AG04449 (cell line): Measurements from ENCODE around the gene SLC17A3.

Experiments
- CTCF ChIA-PET: fragments of 350-600 bp; formaldehyde crosslinking; extraction: SDS; loops from one replicate; lab custom pipeline; 2021; ENCODE audit warnings: antibody characterized with exemption; lab: Yijun Ruan, JAX
- POLR2A ChIA-PET: fragments of 400-600, 350-600 bp; formaldehyde crosslinking; extraction: SDS; loops from one replicate; lab custom pipeline; 2020; ENCODE audit warnings: antibody characterized with exemption, inconsistent platforms; lab: Yijun Ruan, JAX
- DNase-seq: peaks from one replicate; pipeline ENCODE4 v3.0.0-alpha.2; 2010; ENCODE audit warnings: low read depth, low spot score
- H3K4me3 ChIP-seq: 2 replicates; pipeline ENCODE4 v1.5.1; 2011; ENCODE audit warnings: low read depth, mild to moderate bottlenecking, control low read depth, low read length
- TF ChIP-seq, protein P1 (sequence below): IDR thresholded peaks from one replicate; pipeline ENCODE4 v1.5.1; 2011; ENCODE audit warnings: mild to moderate bottlenecking, moderate library complexity, low read length, control low read depth, inconsistent platforms; ENCODE audit not compliant: insufficient read depth; ENCODE audit errors: missing control alignments

SLC17A3 gene

DNA sequence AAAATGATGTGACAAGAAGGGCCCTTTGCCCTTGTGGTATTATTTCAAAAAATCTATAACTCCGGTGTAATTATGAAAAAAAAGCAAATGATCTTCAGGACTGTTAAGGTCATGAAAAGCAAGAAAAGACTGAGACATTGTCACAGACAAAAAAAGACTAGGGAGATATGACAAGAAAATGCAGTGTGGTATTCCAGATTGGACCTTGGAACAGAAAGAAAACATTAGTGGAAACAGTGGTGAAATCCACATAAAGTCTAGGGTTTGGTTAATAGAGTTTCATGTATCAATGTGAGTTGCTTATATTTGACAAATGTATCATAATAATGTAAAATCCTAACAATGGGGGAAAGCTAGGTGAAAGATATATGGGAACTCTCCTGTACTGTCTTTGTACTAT, 26.8 kb upstream of the SLC17A3 start:
- ChIA-PET CTCF (no interaction called here), POLR2A (no interaction called here)
- H3K4me3 ChIP-seq, result no peak overlapping the region
- TF ChIP-seq, protein P1, sequence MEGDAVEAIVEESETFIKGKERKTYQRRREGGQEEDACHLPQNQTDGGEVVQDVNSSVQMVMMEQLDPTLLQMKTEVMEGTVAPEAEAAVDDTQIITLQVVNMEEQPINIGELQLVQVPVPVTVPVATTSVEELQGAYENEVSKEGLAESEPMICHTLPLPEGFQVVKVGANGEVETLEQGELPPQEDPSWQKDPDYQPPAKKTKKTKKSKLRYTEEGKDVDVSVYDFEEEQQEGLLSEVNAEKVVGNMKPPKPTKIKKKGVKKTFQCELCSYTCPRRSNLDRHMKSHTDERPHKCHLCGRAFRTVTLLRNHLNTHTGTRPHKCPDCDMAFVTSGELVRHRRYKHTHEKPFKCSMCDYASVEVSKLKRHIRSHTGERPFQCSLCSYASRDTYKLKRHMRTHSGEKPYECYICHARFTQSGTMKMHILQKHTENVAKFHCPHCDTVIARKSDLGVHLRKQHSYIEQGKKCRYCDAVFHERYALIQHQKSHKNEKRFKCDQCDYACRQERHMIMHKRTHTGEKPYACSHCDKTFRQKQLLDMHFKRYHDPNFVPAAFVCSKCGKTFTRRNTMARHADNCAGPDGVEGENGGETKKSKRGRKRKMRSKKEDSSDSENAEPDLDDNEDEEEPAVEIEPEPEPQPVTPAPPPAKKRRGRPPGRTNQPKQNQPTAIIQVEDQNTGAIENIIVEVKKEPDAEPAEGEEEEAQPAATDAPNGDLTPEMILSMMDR, result no peak
- no peak for DNase-seq

DNA sequence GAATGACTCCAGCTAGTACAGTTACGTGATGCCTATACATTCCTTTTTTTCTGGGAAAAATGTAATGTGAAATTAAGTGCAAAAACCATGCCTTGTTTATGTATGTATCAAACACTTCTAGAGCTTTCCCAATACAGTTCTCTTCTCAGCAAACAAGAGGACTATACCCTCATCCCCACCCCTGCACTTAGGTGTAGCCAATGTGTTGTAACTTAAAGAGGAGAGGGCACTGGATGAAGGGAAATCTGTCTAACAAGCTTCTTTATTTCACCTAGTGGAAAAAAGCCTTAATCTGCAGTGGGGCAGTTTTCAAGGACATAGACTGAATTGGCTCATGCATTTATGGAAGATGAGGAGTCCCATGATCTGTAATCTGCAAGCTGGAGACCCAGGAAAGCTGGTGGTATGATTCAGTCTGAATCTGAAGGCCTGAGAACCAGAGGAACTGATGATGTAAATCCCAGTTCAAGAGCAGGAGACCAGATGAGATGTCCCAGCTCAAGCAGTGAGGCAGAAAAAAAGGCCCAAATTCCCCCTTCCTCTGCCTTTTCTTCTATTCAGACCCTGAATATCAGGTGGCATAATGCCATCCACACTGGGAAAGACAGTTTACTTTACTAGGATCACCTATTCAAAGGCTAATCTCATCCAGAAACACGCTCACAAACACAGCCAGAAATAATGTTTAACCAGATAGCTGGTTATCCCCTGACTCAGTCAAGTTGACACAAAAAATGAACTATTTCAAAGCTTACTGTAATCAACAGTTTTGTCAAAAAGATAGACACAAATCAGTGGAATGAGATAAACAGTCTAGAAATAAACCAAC, 25.8 kb upstream of the SLC17A3 start:
- POLR2A ChIA-PET, result no interaction called here
- TF ChIP-seq, protein P1, result no peak
- CTCF ChIA-PET, result interaction anchor here (0.6 to 1.0 kb wide), 2 partner anchors 38 to 105 kb away, joined by 3 to 4 read pairs; no protein-coding TSS in a partner anchor
- H3K4me3 ChIP-seq, result no peak overlapping the region
- no peak for DNase-seq

DNA sequence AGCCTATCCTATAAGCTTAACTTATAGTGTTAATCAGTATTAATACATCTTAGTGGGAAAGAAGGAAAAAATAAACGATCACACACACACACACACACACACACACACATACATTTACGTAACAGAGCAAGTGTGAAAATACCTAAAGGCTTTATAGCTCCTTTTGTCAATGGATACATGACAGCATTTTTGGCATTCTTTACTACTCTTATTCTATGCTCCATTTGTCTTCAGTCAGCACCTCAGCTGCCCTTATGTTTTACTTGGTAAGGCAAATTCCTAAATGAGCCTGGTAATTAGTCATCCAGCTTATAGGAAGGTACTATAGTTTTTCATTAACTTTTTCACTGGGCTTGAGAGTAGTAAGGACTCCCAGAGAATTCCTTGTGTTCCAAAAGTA, 25.1 kb upstream of the SLC17A3 start:
- POLR2A ChIA-PET, result no interaction called here
- CTCF ChIA-PET, result interaction anchor here (0.6 kb wide), 1 partner anchor 37 kb away, joined by 4 read pairs; no protein-coding TSS in a partner anchor
- H3K4me3 ChIP-seq, result no peak overlapping the region
- TF ChIP-seq, protein P1, result no peak
- no peak for DNase-seq

DNA sequence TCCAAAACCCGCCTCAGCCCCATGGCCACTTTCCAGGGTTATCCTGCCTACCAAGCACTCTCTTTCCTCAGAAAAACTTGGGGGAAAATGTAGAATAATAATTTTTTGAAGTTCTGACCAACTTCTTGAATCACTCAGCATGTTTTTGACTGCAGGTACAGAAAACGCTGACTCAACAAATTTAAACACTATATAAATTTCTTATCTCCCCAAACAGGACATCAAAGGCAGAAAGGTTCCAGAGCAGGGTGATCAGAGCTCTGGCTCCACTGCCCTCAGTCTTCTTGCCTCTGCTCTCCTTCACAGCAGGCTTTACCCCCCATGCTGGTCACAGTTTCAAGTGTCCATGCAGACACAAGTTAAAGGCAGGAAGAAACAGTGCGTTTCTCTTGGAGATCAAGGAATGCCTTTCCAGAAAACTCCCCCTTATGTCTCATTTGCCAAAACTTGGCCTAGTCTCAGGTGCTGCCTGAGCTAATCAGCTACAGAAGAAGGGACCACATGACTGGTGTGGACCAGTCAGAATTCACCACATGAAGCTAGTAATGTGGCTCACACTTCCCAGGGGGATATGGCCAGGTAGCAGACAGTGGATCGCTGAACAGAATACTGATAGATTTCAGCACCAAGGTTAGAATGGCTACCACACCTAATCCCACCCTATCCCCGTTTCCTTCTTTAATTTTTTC, 24.4 kb upstream of the SLC17A3 start:
- no peak overlapping the region for H3K4me3 ChIP-seq
- CTCF ChIA-PET, result no interaction called here
- TF ChIP-seq, protein P1, result no peak
- DNase-seq, result no peak
- POLR2A ChIA-PET, result no interaction called here

DNA sequence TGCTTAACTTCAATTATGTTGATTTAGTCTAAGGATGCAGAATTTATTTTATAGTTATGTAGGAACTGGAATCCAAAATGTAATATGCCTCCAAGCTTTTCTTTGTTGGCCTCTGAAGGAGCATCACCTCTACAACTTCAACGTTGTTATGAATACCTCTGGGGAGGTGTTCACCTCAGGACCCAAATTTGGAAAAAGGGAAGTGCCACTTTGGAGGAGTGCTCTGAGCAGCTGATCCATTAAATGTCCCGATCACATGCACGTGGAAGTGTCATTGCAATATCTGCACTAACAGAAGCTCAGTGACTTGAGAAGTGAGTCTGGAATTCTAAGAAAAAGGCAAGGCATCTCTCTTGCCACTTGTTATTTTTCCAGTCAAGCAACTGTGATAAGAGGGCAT, 22.2 kb upstream of the SLC17A3 start:
- ChIA-PET POLR2A (no interaction called here), CTCF (no interaction called here)
- TF ChIP-seq, protein P1, result no peak
- DNase-seq, result no peak
- no peak overlapping the region for H3K4me3 ChIP-seq

DNA sequence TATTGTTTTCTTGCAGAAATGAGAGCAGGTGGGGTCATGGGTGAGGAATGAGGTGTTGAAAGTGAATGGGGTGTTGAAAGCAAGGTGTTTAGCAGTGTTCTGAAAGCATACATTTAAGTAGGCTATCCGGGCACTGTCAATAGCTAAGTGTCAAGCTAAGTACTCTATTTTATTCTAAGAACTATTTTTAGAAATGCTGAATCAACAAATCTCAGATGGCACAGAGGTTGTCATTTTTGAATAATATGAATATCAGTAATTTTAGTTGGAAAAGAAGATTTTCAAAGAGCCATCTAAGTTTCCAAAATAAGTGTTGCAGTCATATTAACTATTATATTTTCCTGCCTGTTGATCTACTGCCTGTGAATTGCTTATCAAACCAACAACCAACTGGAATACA, 21.7 kb upstream of the SLC17A3 start:
- ChIA-PET POLR2A (no interaction called here), CTCF (no interaction called here)
- DNase-seq, result no peak
- H3K4me3 ChIP-seq, result no peak overlapping the region
- TF ChIP-seq, protein P1, result no peak
